ENCODE data around the gene TREH.
"Not testable (repeated sequence)": the region's sequence is repeated elsewhere in the genome, so short reads cannot be mapped to it uniquely, and the experiment has no call there.

TREH gene

GRCh38 chr11:118682372-118682771 lies 2.9 kb upstream of the TREH start:
- TF ChIP-seq, protein P1, sequence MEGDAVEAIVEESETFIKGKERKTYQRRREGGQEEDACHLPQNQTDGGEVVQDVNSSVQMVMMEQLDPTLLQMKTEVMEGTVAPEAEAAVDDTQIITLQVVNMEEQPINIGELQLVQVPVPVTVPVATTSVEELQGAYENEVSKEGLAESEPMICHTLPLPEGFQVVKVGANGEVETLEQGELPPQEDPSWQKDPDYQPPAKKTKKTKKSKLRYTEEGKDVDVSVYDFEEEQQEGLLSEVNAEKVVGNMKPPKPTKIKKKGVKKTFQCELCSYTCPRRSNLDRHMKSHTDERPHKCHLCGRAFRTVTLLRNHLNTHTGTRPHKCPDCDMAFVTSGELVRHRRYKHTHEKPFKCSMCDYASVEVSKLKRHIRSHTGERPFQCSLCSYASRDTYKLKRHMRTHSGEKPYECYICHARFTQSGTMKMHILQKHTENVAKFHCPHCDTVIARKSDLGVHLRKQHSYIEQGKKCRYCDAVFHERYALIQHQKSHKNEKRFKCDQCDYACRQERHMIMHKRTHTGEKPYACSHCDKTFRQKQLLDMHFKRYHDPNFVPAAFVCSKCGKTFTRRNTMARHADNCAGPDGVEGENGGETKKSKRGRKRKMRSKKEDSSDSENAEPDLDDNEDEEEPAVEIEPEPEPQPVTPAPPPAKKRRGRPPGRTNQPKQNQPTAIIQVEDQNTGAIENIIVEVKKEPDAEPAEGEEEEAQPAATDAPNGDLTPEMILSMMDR (IDR thresholded peaks at IDR 0.05; ENCODE audit: borderline replicate concordance, insufficient read depth, low read depth, low read length) = no peak
- no peak overlapping the region for H3K4me3 ChIP-seq (ENCODE audit: low read depth, low read length)

GRCh38 chr11:118678908-118679307 lies 542 bp downstream of the TREH start:
- not testable (repeated sequence) for H3K4me3 ChIP-seq (ENCODE audit: low read depth, low read length)

- TF ChIP-seq, protein P1 (IDR thresholded peaks at IDR 0.05; ENCODE audit: borderline replicate concordance, insufficient read depth, low read depth, low read length) = no peak
- H3K4me3 ChIP-seq (ENCODE audit: low read depth, low read length) = no peak overlapping the region
These were observed 1.5 kb downstream of the TREH start for GRCh38 chr11:118677977-118678376.

- no peak overlapping the region for H3K4me3 ChIP-seq (ENCODE audit: low read depth, low read length)
- TF ChIP-seq, protein P1 (IDR thresholded peaks at IDR 0.05; ENCODE audit: borderline replicate concordance, insufficient read depth, low read depth, low read length) = no peak
These were observed 5.4 kb downstream of the TREH start for GRCh38 chr11:118674082-118674435.

- no peak overlapping the region for H3K4me3 ChIP-seq (ENCODE audit: low read depth, low read length)
- TF ChIP-seq, protein P1 (IDR thresholded peaks at IDR 0.05; ENCODE audit: borderline replicate concordance, insufficient read depth, low read depth, low read length) = no peak
These were observed 5.9 kb downstream of the TREH start for GRCh38 chr11:118673361-118674081.

- H3K4me3 ChIP-seq (ENCODE audit: low read depth, low read length) = no peak overlapping the region
- TF ChIP-seq, protein P1 (IDR thresholded peaks at IDR 0.05; ENCODE audit: borderline replicate concordance, insufficient read depth, low read depth, low read length) = 0 out of 2 replicates have a peak, but pooled peaks have one; percentile 15
These were observed 6.6 kb downstream of the TREH start for GRCh38 chr11:118672846-118673245.

DNA sequence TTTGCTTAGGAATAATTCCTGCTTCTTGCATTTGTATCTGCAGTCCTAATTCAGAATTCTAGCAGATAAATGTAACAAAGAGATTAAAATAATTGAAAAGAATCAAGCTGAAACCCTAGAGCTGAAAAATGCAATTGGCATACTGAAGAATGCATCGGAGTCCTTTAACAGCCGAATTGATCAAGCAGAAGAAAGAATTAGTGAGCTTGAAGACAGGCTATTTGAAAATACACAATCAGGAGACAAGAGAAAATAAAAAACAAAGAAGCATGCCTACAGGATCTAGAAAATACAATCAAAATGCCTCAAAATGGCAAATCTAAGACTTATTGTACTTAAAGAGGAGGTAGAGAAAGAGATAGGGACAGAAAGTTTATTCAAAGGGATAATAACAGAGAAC lies 8.2 kb downstream of the TREH start:
- TF ChIP-seq, protein P1 (IDR thresholded peaks at IDR 0.05; ENCODE audit: borderline replicate concordance, insufficient read depth, low read depth, low read length) = no peak
- no peak overlapping the region for H3K4me3 ChIP-seq (ENCODE audit: low read depth, low read length)
